ENCODE data around the gene RBP5.

DNA sequence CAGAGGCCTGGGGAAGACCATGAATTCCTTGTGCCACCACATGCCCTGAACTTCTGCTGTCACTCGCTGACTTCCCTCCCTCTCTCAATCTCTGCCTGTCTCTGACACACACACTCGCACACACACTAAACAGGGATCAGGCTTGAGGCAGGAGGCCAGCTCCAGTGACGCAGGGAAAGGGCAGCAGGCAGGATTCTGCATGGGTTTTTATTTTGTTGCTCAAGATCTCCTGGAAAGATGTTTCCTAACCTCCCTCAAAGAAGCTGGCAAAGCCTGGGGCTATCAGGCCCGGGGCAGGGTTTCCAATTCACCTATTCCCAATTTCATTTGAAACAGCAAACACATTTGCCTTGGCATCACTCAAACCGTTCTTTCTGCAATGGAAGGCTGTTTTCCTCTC lies 33.1 kb upstream of the RBP5 start:
- TF ChIP-seq, protein P1, sequence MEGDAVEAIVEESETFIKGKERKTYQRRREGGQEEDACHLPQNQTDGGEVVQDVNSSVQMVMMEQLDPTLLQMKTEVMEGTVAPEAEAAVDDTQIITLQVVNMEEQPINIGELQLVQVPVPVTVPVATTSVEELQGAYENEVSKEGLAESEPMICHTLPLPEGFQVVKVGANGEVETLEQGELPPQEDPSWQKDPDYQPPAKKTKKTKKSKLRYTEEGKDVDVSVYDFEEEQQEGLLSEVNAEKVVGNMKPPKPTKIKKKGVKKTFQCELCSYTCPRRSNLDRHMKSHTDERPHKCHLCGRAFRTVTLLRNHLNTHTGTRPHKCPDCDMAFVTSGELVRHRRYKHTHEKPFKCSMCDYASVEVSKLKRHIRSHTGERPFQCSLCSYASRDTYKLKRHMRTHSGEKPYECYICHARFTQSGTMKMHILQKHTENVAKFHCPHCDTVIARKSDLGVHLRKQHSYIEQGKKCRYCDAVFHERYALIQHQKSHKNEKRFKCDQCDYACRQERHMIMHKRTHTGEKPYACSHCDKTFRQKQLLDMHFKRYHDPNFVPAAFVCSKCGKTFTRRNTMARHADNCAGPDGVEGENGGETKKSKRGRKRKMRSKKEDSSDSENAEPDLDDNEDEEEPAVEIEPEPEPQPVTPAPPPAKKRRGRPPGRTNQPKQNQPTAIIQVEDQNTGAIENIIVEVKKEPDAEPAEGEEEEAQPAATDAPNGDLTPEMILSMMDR (IDR thresholded peaks at IDR 0.05; ENCODE audit: low read depth, low read length): no peak
- TF ChIP-seq POLR2A (IDR thresholded peaks at IDR 0.05; ENCODE audit: extremely low read depth, insufficient read length) (no peak), MYC (IDR thresholded peaks at IDR 0.05; ENCODE audit: low read depth, low read length) (no peak)
- TF ChIP-seq, protein P2, sequence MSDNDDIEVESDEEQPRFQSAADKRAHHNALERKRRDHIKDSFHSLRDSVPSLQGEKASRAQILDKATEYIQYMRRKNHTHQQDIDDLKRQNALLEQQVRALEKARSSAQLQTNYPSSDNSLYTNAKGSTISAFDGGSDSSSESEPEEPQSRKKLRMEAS (IDR thresholded peaks at IDR 0.05; ENCODE audit: low read depth, low read length): no peak
